Stimulated activated CD4-positive, alpha-beta T cell treated with anti-CD3 and anti-CD28 coated beads, TNF-alpha, amount 100 ng/mL, for 4 hours (primary cell): ENCODE results near the gene PTPRD.

Experiments
- DNase-seq, 3 experiments: peaks; one replicate each; pipeline ENCODE4 v3.0.0-alpha.2; 2020; ENCODE audit warnings: low read depth in 3 of 3

Gene PTPRD

GRCh38 chr9:8437876-8438275, 2174.9 kb downstream of the PTPRD start:
- DNase-seq: no peak

DNA sequence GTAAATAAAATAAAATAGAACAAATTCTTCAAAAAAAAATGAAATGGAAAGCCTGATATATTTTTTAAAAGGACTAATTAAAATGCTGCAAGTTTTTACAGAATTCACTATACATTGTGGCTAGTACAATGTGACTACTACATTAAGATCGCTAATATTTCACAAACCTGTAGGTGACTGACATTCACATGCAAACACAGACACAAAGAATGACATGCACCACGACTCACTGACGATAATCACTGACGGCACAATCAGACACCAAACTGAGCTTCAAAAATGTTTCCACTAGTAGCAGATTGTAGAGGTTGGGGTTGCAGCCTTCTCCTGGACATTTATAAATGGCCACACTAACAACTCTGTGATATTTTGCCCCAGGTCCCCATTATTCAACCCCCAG, 2175.5 kb downstream of the PTPRD start:
- no peak for DNase-seq

GRCh38 chr9:8436786-8437185, 2176.0 kb downstream of the PTPRD start:
- DNase-seq: no peak

GRCh38 chr9:8434621-8435020, 2178.2 kb downstream of the PTPRD start:
- DNase-seq: no peak

DNA sequence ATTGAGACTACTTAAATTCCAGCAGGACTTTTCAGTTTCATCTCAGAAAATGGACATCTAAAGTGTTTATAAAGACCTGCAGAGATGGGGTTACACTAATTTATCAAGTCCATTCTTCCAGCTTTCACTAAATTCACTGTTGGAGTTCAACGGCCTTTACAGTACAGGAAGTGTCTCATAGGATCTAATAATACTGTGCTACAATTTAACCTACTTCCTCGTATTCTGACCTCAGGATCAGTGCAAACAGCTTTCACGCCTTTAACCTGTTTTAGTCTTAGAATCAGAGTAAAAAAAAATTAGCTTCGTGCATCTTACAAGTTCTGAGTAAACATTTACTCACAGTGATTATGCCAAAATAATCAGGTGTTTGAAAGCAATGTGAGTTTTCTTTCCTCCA, 2180.6 kb downstream of the PTPRD start:
- DNase-seq: no peak

- DNase-seq: no peak
Observed at GRCh38 chr9:8431505-8431904, 2181.3 kb downstream of the PTPRD start.

GRCh38 chr9:8430945-8431344, 2181.9 kb downstream of the PTPRD start:
- DNase-seq: no peak

DNA sequence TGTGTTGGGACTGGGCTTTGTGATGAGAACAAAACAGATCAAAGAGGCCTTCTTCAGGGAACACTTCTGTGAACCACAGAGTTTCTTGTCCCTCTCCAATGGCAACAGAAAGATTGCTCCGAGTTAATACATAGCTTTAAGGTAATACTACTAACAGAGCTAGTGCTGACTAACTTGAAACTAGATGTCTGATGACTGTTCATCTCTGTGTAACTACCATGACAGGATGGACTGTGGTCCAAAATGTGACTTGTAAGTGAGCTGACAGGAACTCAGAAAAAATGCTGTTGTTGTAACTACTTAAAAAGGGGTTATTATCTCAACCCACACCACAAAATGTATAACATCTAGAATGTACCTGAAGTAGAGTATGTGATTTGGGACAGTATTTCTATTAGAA, 2183.0 kb downstream of the PTPRD start:
- DNase-seq: no peak

DNA sequence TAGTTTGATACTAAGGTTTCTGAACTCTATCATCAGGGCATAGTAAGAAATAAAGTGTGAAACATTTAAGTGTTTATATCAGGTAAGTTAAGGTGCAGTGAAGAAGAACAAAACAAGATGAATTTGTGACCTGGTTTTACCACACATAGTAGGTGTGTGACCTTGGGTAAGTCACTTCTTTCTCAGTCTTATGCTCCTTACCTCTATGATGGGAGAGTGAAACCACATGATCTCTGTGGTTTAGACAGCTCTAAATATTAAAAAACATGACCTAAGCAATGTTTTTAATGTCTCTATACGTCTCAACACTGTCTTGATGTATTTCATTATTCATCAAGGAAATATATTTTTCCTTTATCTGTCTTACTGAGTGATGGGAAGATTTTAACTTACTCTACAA, 2183.6 kb downstream of the PTPRD start:
- DNase-seq: no peak

GRCh38 chr9:8428389-8428788, 2184.4 kb downstream of the PTPRD start:
- DNase-seq: no peak

- DNase-seq: no peak
Observed at GRCh38 chr9:8424786-8425410, 2187.9 kb downstream of the PTPRD start.

DNA sequence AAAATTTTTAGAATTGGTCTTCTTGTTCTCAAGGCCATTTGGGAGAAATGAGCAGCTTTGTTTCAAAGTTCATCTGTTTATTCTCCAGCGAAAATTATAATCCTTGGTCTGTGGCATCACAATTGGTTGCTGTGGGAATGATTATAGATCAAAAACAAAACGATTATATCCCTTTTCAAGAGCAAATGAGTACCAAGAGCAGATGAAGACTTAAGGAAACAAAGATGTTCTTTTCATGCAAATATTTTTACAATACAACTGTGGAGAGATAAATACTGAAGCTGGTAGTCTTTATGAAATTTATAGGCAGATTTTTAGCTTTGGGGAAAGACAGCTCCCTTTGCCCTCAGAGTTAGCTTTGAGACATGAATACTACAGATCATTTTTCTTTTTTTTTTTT, 2192.4 kb downstream of the PTPRD start:
- DNase-seq: no peak

- DNase-seq: no peak
Observed at GRCh38 chr9:8419596-8420275, 2193.1 kb downstream of the PTPRD start.

DNA sequence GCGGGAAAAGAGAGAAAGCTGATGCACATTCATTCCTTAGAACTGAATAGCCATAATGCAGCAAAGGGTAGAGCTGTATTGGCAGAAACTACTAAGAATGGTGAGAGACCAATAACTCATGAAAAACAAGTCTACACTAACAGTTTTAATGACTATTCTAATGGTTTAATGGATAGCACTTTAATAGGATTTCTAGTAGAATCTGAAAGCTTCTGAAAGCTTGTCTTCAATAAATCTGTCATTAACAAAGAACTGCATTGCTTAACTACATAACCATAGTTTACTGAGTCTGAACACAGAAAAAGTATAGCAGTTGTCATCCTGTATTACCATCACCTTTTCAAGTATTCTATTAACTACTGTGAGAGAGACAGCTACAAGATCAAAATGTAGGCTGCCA, 2195.5 kb downstream of the PTPRD start:
- no peak for DNase-seq

DNA sequence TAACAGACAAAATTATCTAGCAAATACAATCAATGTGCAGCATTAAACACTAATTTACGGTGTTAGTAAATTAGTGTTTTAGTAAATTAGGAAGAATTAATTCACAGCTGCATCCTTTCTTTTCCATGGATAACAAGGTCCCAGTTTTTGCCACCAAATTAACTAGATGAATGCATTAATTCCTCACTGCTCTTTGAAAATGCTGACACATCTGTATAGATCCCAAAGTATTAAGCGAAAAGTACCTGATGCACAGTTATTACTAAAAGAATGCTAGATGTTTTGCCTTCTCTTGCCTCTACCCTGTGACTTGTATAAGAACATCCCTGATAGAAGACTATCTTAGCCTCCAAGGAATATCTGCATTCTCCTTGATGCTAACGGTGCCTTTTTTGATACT, 2200.5 kb downstream of the PTPRD start:
- no peak for DNase-seq

DNA sequence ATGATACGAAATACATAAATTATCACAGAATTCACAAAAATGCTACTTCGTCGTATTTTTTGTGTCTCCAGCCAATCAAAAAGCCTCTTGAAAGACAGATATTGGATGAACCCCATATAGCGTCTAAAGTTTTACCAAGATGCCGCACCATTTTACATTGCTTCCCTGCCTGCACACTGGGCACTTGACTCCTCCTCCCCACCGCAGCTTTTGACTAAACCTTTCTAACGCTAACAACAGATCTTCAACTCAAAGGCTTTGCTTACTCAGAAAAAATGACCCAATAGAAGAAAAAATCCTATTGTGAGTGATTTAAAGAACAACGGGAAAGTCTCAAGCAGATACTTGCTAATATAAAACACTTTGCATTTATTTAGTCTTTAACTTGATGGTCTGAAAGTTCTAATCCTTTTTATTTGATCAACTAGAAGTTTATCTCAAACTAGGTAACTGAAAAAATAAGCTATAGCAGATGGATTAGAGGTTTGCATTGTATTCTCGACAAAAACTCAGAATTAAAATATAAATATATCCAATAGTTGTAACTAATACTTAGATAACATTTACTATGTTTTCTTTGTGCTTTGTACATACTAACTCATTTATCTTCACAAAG, 2204.1 kb downstream of the PTPRD start:
- DNase-seq: no peak

- DNase-seq: no peak
Observed at GRCh38 chr9:8401961-8402705, 2210.7 kb downstream of the PTPRD start.

DNA sequence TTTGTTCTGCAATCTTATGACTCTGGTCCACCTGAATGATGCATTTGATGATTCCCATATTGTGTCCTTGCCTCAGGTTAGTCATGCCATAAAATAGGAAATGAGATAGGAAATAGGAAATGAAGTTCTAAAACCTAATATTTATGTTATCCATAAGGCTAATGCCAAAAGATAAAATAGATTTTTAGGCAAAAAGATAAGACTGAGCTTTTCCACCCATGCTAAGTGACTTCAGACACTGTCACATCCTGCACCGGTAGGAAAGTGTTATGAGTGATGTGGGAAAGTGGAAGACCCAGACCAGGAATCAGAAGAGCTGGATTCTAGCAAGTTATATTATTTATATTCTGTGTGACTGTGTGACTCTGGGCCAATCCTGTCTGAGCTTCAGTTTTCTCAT, 2212.4 kb downstream of the PTPRD start:
- DNase-seq: no peak

DNA sequence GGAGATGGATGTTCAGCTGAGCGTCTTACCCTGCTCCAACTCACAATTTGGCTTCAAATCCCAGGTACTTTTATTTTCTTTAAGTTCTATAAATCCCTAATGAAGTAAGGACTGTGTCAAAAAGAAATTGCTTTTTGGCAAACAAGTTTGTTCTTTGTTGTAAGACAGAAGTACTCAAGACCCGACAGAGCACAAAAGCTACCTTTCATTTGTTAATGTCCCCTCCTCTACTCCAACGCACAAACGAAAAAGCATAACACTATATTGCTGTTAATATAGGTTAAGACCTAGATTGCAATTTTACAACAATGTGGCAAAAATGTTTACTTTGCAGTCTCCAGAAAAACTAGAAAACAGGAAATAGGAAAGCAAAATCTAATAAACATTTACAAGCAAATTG, 2217.8 kb downstream of the PTPRD start:
- DNase-seq: no peak

GRCh38 chr9:8394341-8394740, 2218.5 kb downstream of the PTPRD start:
- DNase-seq: no peak

DNA sequence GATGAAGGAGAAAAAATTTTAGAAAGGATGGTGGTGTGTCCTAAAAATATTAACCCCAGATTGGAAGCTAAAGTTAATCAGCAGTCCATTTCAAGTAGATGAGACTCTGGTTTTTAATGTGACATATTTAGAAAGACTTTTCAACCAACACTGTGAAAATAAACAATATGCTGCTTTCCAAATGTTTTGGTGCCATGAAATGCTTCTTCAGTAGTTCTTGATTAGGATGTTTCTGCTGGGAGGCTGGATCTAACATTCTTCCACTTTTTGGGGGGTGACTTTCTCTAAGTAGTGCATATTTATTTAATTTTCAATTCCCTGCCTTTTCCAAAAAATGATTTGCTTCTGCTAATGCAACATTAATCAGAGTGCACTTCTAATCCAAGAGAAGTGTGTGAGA, 2219.9 kb downstream of the PTPRD start:
- DNase-seq: no peak

DNA sequence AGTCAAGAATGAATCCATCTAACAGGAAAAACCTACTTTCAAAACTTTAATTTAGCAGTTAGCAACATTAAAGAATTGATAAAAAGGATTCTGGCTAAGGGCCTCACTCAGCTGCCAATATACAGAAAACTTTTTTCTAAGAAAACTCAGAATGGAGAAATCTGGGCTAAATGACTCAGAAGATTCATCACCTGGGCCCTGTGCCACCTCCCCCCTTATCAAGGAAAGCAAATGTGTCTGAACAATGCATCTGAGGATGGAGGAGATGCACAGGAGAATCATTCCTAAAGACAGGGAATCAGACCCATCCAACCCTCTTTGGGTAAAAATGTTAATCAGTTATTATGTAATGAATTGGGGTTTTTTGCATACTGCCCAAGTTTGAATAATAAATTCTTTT, 2221.2 kb downstream of the PTPRD start:
- no peak for DNase-seq

GRCh38 chr9:8391132-8391531, 2221.7 kb downstream of the PTPRD start:
- no peak for DNase-seq
